ENCODE measurements around the gene SLC24A3.

DNA sequence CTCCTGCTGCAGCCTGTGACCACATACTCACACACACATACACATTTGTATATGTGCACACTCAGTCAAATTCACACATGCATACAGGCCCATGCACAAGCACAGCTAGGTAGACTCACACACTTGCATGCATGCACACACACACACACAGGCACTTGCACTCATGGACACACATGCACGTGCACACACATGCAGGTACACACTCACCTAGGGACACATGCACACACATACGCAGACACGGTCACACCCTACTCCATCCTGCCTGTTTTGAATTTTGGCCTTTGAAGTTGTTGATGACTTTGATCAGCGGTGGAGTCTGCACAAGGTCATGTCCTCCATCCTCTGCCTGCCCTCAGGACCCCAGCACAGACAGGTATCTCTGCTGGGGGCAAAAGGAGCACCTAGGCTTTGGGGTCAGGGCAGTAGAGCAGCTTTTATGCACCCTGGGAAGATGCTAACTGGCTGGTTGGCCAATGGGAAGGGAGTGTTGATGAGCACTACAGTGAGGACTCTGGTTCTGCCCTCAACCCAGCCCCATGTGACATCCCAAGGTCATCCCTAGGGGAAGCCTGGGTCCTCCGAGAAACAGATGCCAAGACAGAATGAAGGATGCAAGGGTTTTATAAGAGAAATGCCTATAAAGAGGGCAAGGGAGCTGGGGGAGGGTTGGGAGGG, 218.3 kb downstream of the SLC24A3 start:
- TF ChIP-seq EZH2phosphoT487 (IDR thresholded peaks at IDR 0.05; ENCODE audit: insufficient read depth, low read depth) (no peak), EZH2 (IDR thresholded peaks at IDR 0.05; ENCODE audit: insufficient read depth, poor library complexity, severe bottlenecking) (no peak)
